Stomach smooth muscle (tissue), 2 donors: ENCODE data around the gene CDRT4.
A peak's percentile ranks its signal among the peaks of the same experiment; 100 is the strongest.

Experiments used
- H3K27ac ChIP-seq: one replicate; pipeline ENCODE4 v1.7.0; 2013; ENCODE audit warnings: mild to moderate bottlenecking, low read length, inconsistent platforms
- H3K27me3 ChIP-seq, 2 donors: one replicate each; pipeline ENCODE4 v1.7.0; 2013; ENCODE audit warnings: low read length in 2 of 2; ENCODE audit not compliant: insufficient read depth in 2 of 2, control insufficient read depth in 1 of 2
- H3K36me3 ChIP-seq, 2 donors: one replicate each; pipeline ENCODE4 v1.7.0; 2013; ENCODE audit warnings: low read length in 2 of 2; ENCODE audit not compliant: control insufficient read depth in 2 of 2, insufficient read depth in 2 of 2
- H3K4me1 ChIP-seq: one replicate; pipeline ENCODE4 v1.7.0; 2013; ENCODE audit warnings: low read length; ENCODE audit not compliant: control insufficient read depth, insufficient read depth
- H3K4me3 ChIP-seq, 2 donors: one replicate each; pipeline ENCODE4 v1.7.0; 2013; ENCODE audit warnings: low read length in 2 of 2
- H3K9ac ChIP-seq, 2 donors: one replicate each; pipeline ENCODE4 v1.7.0; 2013; ENCODE audit warnings: low read length in 2 of 2, mild to moderate bottlenecking in 1 of 2
- H3K9me3 ChIP-seq, 2 donors: one replicate each; pipeline ENCODE4 v1.7.0; 2013; ENCODE audit warnings: low read length in 2 of 2; ENCODE audit not compliant: control insufficient read depth in 2 of 2
- donor health status: healthy.
- donor health status: Pancreatic carcinoma.

Gene CDRT4

GRCh38 chr17:15467592-15467991, at the start of gene CDRT4:
Gene CDRT4, minus strand, starts transcription at chr17:15467621. Its CDS starts 27,383 bp downstream, at chr17:15440238.
- H3K27ac ChIP-seq = no peak within 1 kb of the TSS
- no peak within 1 kb of the TSS for H3K4me3 ChIP-seq
- no peak within 1 kb of the TSS for H3K9ac ChIP-seq
- no peaks in the 10 kb centered on the region for H3K27me3 ChIP-seq
- H3K9me3 ChIP-seq = no peaks in the 10 kb centered on the region
- H3K36me3 ChIP-seq = no peaks in the 10 kb centered on the region
- H3K4me1 ChIP-seq = peaks cover 22% of the 10 kb centered on the region

DNA sequence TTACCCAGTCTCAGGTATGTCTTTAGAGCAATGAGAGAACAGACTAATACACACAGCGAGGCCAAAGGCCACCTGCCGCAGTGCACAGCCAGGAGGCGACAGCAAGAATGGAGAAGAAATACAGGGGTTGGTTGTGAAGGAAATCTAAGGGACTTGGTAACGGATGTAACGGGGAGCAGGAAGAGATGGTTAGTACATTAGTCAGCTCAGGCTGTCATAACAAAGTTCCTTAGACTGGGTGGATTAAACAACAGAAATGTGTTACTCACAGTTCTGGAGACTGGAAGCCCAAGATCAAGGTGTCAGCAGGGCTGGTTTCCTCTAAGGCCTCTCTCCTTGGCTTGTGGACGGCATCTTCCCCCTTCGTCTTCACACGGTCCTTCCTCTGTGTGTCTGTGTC, 48.7 kb upstream of the CDRT4 start:
- Histone ChIP-seq H3K9ac (no peak overlapping the region), H3K9me3 (no peaks in the 10 kb centered on the region), H3K4me1 (peaks cover 15% of the 10 kb centered on the region), H3K36me3 (peaks cover 4 to 8% of the 10 kb centered on the region in 2 donors), H3K4me3 (no peak overlapping the region), H3K27ac (no peak overlapping the region), H3K27me3 (no peaks in the 10 kb centered on the region)

GRCh38 chr17:15514469-15514868, 47.0 kb upstream of the CDRT4 start:
- no peaks in the 10 kb centered on the region for H3K9me3 ChIP-seq
- no peak overlapping the region for H3K9ac ChIP-seq
- no peaks in the 10 kb centered on the region for H3K27me3 ChIP-seq
- H3K36me3 ChIP-seq = peaks cover 4 to 8% of the 10 kb centered on the region in 2 donors
- H3K4me1 ChIP-seq = peaks cover 16% of the 10 kb centered on the region
- H3K4me3 ChIP-seq = no peak overlapping the region
- no peak overlapping the region for H3K27ac ChIP-seq

DNA sequence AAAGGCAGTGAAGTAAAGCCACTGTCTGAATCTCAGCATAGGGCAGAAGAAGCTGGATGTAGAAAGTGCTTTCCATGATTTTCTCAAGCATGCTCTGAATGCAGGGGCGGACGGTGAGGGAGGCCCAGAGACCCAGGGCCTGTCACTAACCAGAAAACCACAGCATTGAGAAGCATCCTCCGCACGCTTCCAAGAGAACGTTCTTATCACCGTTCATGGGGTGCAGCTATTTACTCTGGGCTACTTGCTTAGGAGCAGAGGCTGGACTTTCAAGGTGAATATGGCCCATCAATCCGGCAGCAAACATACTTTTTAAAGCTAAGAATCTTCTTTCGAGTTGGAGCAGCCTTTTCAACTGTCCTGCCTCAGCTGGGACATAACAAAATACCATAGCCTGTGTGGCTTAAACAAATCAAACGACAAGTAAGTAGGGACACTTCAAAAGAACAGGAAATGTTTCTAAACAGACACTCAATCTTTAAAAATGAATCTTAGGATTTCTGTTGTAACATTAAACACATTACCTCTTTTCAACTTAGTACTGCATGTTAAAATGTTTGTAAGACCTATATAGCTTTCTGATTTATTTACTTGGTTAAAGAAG, 46.5 kb upstream of the CDRT4 start:
- Histone ChIP-seq H3K9ac (no peak overlapping the region), H3K9me3 (no peaks in the 10 kb centered on the region), H3K27me3 (no peaks in the 10 kb centered on the region), H3K4me1 (peaks cover 16% of the 10 kb centered on the region), H3K4me3 (no peak overlapping the region), H3K27ac (peak overlapping the region; percentile 31), H3K36me3 (peaks cover 4 to 10% of the 10 kb centered on the region in 2 donors)

DNA sequence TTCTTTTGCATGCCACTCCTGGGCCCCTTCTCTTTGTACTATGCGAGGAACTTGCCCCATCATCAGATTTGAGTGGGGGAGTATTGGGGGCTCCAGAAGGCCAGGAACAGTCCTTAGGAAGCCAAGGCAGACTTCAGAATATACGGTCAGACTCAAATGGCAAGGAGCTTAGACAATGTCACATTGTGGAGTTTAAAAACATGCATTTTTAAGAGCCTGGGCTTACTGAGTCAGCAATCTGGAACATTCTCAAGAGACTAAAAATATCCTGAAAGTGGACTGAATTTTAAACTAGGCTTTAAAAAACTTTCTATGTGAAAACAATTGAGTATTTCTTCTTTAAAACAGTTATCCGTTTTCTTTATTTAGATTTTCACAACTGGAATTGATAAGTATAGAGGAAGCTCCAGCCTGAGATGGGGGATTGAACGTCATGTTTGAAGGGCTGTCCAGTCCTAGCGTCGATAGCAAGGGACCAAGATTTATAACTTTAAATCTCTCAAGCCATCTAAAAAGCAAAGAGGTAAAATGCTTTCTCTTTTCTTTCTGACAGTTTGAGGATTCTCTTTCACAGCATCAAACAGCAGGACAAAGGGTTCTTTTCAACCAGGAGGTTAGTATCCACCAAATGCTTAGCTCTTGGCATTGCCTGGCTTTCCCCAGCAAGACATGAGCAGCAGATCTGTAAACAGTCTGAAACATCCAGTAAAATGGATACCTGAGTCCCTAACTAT, 45.8 kb upstream of the CDRT4 start:
- H3K27me3 ChIP-seq = no peaks in the 10 kb centered on the region
- H3K36me3 ChIP-seq = peaks cover 4 to 10% of the 10 kb centered on the region in 2 donors
- peak overlapping the region; percentile 31 for H3K27ac ChIP-seq
- peak overlapping the region in 1 of 2 donors; percentile 29 for H3K4me3 ChIP-seq
- H3K9me3 ChIP-seq = no peaks in the 10 kb centered on the region
- peaks cover 16% of the 10 kb centered on the region for H3K4me1 ChIP-seq
- no peak overlapping the region for H3K9ac ChIP-seq

DNA sequence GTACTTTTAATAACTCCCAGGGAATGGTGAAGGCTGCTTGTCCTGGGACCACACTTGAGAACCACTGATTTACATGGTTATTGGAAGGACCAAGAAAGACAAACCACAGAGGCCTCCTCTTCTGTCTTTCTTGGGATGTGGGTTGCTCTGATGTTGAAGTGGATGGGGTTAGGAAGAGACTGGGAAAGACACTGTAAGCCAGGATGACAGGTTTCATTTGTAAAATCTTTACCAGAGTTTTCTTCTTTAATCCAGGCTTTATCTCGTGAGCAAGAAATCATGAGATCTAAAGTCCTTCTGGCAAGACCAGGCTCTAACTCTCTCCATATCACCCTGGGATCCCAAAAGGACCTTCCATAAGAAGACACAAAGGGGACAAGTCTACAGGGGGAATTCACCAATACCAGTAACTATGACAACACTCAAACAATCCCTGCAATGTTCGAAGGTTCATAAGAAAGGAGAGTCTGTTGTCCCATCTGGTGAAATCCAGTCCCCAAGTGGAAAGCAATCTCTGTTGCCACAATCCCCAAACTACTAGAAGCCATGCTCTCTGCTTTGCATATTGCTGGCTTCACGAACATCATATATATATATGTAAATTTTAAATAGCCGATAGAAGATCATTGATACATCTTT, 44.8 kb upstream of the CDRT4 start:
- Histone ChIP-seq H3K27ac (no peak overlapping the region), H3K9me3 (no peaks in the 10 kb centered on the region), H3K4me1 (peaks cover 16% of the 10 kb centered on the region), H3K9ac (no peak overlapping the region), H3K4me3 (no peak overlapping the region), H3K27me3 (no peaks in the 10 kb centered on the region), H3K36me3 (peaks cover 4 to 10% of the 10 kb centered on the region in 2 donors)

- Histone ChIP-seq H3K27me3 (no peaks in the 10 kb centered on the region), H3K4me3 (no peak overlapping the region), H3K27ac (no peak overlapping the region), H3K9me3 (no peaks in the 10 kb centered on the region), H3K4me1 (peaks cover 16% of the 10 kb centered on the region), H3K9ac (no peak overlapping the region), H3K36me3 (peaks cover 4 to 6% of the 10 kb centered on the region in 2 donors)
Measured at GRCh38 chr17:15511142-15511541, 43.7 kb upstream of the CDRT4 start.

DNA sequence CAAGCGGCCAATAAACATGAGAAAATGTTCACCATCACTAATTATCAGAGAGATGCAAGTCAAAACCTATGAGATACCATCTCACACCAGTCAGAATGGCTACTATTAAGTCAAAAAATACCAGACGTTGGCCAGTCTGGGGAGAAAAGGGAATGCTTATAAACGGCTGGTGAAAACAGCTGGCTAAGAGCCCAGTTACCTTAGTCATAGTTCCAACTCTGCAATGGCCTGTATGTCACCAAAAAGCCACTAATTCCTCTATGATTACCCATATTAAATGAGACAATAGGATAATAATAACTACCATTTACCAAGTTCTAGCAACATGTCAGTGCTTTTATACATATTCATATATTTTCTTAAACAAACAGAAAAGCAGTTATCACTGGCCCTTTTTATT, 42.9 kb upstream of the CDRT4 start:
- H3K27me3 ChIP-seq = no peaks in the 10 kb centered on the region
- no peak overlapping the region for H3K4me3 ChIP-seq
- H3K9ac ChIP-seq = no peak overlapping the region
- H3K9me3 ChIP-seq = no peaks in the 10 kb centered on the region
- no peak overlapping the region for H3K27ac ChIP-seq
- H3K4me1 ChIP-seq = peaks cover 16% of the 10 kb centered on the region
- peaks cover 1 to 2% of the 10 kb centered on the region in 2 donors for H3K36me3 ChIP-seq

DNA sequence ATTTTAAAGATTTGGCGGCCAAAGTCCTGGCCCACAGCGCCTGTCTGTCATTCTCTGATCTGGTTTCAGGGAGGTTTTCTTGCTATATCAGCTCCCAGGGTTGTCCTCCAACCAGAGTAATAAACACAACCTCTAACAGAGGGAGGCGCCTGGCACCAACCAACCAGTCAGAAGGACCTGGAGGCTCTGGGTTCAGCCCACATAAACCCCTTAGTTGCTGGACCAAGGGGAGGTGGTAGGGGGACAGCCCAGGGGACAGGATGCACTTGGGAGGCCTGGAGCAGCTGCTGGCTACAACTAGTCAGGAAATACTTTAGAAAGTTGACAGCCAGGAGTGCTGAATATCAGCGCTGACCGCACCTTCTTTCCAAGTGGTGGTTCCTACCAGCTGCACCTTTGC, 41.7 kb upstream of the CDRT4 start:
- Histone ChIP-seq H3K9ac (no peak overlapping the region), H3K27ac (no peak overlapping the region), H3K4me3 (no peak overlapping the region)

GRCh38 chr17:15508466-15508865, 41.0 kb upstream of the CDRT4 start:
- Histone ChIP-seq H3K9me3 (no peaks in the 10 kb centered on the region), H3K36me3 (peaks cover 0 to 2% of the 10 kb centered on the region in 2 donors), H3K27ac (no peak overlapping the region), H3K4me1 (peaks cover 10% of the 10 kb centered on the region), H3K4me3 (no peak overlapping the region), H3K9ac (no peak overlapping the region), H3K27me3 (no peaks in the 10 kb centered on the region)

More for the DNA sequence above, 41.7 kb upstream of the CDRT4 start:
- Histone ChIP-seq H3K9me3 (no peaks in the 10 kb centered on the region), H3K27me3 (no peaks in the 10 kb centered on the region), H3K36me3 (peaks cover 0 to 2% of the 10 kb centered on the region in 2 donors), H3K4me1 (peaks cover 16% of the 10 kb centered on the region)
